Vagina (tissue), 2 donors: ENCODE data around the gene NRG2.

Source experiments
- POLR2AphosphoS5 ChIP-seq, 2 donors: sonication (generic); formaldehyde crosslinking; IDR thresholded peaks; one replicate each; pipeline ENCODE4 v1.9.0; 2017; ENCODE audit warnings: antibody characterized with exemption in 2 of 2, mild to moderate bottlenecking in 2 of 2, low read depth in 1 of 2; ENCODE audit not compliant: insufficient read depth in 1 of 2
- TF ChIP-seq, protein P1 (sequence below), 3 experiments: fragments of 450-650 bp in 2 of 3; fragments of 200-600 bp in 1 of 3; sonication (generic) in 1 of 3; IDR thresholded peaks; one replicate each; pipeline ENCODE4 v1.5.1; 2017 to 2019; ENCODE audit warnings: antibody characterized with exemption in 3 of 3, mild to moderate bottlenecking in 2 of 3, moderate library complexity in 2 of 3

DNA sequence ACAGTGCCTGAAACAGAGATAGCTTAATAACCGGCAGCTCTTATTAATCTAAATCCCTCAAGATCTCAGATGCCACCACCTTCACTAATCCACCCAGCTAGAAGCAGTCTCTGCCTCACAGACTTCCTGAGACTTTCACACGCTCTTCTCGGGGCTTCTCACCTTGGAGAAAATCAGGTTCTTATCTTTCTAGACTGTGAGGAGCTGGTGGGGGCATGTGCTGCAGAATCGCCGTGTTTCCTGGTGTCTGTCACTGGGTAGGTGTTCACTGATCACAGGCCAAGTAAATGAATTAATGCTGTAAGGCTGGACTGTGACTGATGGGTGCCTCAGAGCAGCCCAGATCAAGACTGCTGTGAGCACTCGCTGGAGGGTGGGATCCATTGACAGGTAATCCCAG is 145.8 kb downstream of the NRG2 start:
- TF ChIP-seq, protein P1, sequence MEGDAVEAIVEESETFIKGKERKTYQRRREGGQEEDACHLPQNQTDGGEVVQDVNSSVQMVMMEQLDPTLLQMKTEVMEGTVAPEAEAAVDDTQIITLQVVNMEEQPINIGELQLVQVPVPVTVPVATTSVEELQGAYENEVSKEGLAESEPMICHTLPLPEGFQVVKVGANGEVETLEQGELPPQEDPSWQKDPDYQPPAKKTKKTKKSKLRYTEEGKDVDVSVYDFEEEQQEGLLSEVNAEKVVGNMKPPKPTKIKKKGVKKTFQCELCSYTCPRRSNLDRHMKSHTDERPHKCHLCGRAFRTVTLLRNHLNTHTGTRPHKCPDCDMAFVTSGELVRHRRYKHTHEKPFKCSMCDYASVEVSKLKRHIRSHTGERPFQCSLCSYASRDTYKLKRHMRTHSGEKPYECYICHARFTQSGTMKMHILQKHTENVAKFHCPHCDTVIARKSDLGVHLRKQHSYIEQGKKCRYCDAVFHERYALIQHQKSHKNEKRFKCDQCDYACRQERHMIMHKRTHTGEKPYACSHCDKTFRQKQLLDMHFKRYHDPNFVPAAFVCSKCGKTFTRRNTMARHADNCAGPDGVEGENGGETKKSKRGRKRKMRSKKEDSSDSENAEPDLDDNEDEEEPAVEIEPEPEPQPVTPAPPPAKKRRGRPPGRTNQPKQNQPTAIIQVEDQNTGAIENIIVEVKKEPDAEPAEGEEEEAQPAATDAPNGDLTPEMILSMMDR (IDR thresholded peaks at IDR 0.05): no peak
- TF ChIP-seq POLR2AphosphoS5 (IDR thresholded peaks at IDR 0.05; ENCODE audit: insufficient read depth in 1 of 2, low read depth in 1 of 2): no peak
